Keratinocyte (primary cell): Measurements from ENCODE around the gene ACOXL. TPM values are rescaled to one million over a fixed set of nuclear protein-coding genes. Genes with fewer than 3 reads are reported as not detected.
"Not testable (repeated sequence)": the region's sequence is repeated elsewhere in the genome, so short reads cannot be mapped to it uniquely, and the experiment has no call there.

Source experiments
- DNase-seq: peaks from one replicate; pipeline ENCODE4 v3.0.0-alpha.2; 2011; ENCODE audit warnings: low read depth, missing footprints, low spot score
- FAIRE-seq: peaks from 2 replicates; lab custom pipeline; 2011; peaks lifted over from hg19 to GRCh38; lab: Jason Lieb, UNC
- H2AFZ ChIP-seq: 2 replicates; pipeline ENCODE4 v1.6.0; 2012; ENCODE audit warnings: low read length, control low read depth, inconsistent platforms; ENCODE audit not compliant: control insufficient read depth
- H3K27ac ChIP-seq: 2 replicates; pipeline ENCODE4 v1.5.1; 2011; ENCODE audit warnings: low read length; ENCODE audit not compliant: control insufficient read depth, insufficient read depth
- H3K27me3 ChIP-seq: 3 replicates; pipeline ENCODE4 v1.6.0; 2011; ENCODE audit warnings: low read length; ENCODE audit not compliant: control insufficient read depth, insufficient read depth; ENCODE audit errors: extremely low read depth
- H3K36me3 ChIP-seq, 2 experiments: 2 replicates in 1 of 2; 3 replicates in 1 of 2; pipeline ENCODE4 v1.5.1; 2011; ENCODE audit warnings: low read length in 2 of 2, mild to moderate bottlenecking in 1 of 2; ENCODE audit not compliant: control insufficient read depth in 2 of 2, insufficient read depth in 2 of 2; ENCODE audit errors: extremely low read depth in 1 of 2
- H3K4me1 ChIP-seq: 3 replicates; pipeline ENCODE4 v1.5.1; 2011; ENCODE audit warnings: low read length; ENCODE audit not compliant: control insufficient read depth, insufficient read depth; ENCODE audit errors: extremely low read depth
- H3K4me2 ChIP-seq: 3 replicates; pipeline ENCODE4 v1.6.0; 2011; ENCODE audit warnings: low read depth, low read length; ENCODE audit not compliant: control insufficient read depth, insufficient read depth; ENCODE audit errors: extremely low read depth
- H3K4me3 ChIP-seq, 3 experiments: fragments of 200-600 bp in 1 of 3; sonication (generic) in 1 of 3; 2 replicates in 2 of 3; 3 replicates in 1 of 3; pipeline ENCODE4 v1.5.1; 2011 to 2016; ENCODE audit warnings: low read length in 3 of 3, mild to moderate bottlenecking in 3 of 3, control low read depth in 2 of 3, inconsistent platforms in 1 of 3, low read depth in 1 of 3, mixed read lengths in 1 of 3, mixed run types in 1 of 3, moderate library complexity in 1 of 3; ENCODE audit not compliant: control insufficient read depth in 2 of 3, insufficient read depth in 2 of 3; ENCODE audit errors: extremely low read depth in 1 of 3
- H3K79me2 ChIP-seq: 2 replicates; pipeline ENCODE4 v1.6.0; 2012; ENCODE audit warnings: low read length; ENCODE audit not compliant: control insufficient read depth, insufficient read depth
- H3K9ac ChIP-seq: 3 replicates; pipeline ENCODE4 v1.6.0; 2011; ENCODE audit warnings: low read length; ENCODE audit not compliant: control insufficient read depth, insufficient read depth; ENCODE audit errors: extremely low read depth
- H3K9me1 ChIP-seq: 3 replicates; pipeline ENCODE4 v1.6.0; 2011; ENCODE audit warnings: low read length; ENCODE audit not compliant: control insufficient read depth, insufficient read depth; ENCODE audit errors: extremely low read depth
- H3K9me3 ChIP-seq: 2 replicates; pipeline ENCODE4 v1.5.1; 2012; ENCODE audit warnings: low read depth, low read length; ENCODE audit not compliant: control insufficient read depth
- H4K20me1 ChIP-seq: 3 replicates; pipeline ENCODE4 v1.6.0; 2011; ENCODE audit warnings: low read length; ENCODE audit not compliant: control insufficient read depth, insufficient read depth; ENCODE audit errors: extremely low read depth
- CTCF ChIP-seq, 3 experiments: IDR thresholded peaks in 1 of 3; conservative IDR thresholded peaks in 1 of 3; optimal IDR thresholded peaks in 1 of 3; 2 replicates in 2 of 3; 3 replicates in 1 of 3; pipeline versions ENCODE3 to v1.5.1; 2011; ENCODE audit warnings: low read length in 3 of 3, mild to moderate bottlenecking in 3 of 3, moderate library complexity in 2 of 3, control low read depth in 1 of 3, inconsistent platforms in 1 of 3; ENCODE audit not compliant: insufficient read depth in 2 of 3; ENCODE audit errors: extremely low read depth in 1 of 3
- EZH2 ChIP-seq: IDR thresholded peaks from one replicate; pipeline ENCODE4 v1.6.1; 2012; ENCODE audit warnings: inconsistent platforms, mild to moderate bottlenecking, low read length, moderate library complexity
- dilution Hi-C: fragments of 300-500 bp; cut with MboI; formaldehyde crosslinking; loops from one replicate; pipeline ENCODE4 v1.7.0; 2020; ENCODE audit warnings: low sequenced_read_pairs; ENCODE audit not compliant: extremely low pct_ligation_motif_present
- polyA plus RNA-seq, 5 experiments: library from polyadenylated mRNA; depleted of rRNA in 3 of 5; stranded (reverse) in 3 of 5; stranded (forward) in 1 of 5; unstranded in 1 of 5; fragments of >200 nt; gene quantifications; 1 replicate in 1 of 5; 2 replicates in 3 of 5; 3 replicates in 1 of 5; pipeline versions ENCODE4 v1.2.1 to v1.2.3, GENCODE V29; 2011 to 2012; ENCODE audit warnings: missing spikeins in 2 of 5, low read depth in 1 of 5, low replicate concordance in 1 of 5

Gene ACOXL
- polyA plus RNA-seq, 1 donor (not counting 4 experiments of a cell fraction or from before 2014, with no cell fraction given) = 0.04 TPM

DNA sequence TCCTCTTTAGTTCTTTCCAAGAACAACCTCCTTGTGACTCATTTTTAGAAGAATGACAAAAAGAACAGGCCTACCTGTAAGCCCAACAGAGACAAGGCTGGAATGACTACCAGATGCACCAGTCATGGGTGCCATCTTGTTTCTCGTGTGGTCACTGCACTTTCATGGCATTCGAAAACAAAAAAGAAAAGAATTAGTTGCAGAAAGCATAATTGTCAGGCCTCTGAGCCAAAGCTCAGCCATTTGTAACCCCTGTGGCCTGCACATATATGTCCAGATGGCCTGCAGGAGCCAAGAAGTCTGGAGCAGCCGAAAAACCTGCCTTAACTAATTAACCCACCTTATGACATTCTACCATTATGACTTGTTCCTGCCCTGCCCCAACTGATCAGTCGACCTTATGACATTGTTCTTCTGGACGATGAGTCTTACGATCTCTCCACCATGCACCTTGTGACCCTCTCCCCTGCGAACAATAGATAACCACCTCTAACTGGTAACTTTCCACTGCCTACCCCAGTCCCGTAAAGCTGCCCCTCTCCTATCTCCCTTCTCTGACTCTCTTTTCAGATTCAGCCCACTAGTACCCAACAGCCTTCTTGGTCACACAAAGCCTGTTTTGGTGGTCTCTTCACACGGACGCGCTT lies 40.6 kb upstream of the ACOXL start:
- DNase-seq = no peak
- Histone ChIP-seq H3K4me3 (no peak overlapping the region), H3K36me3 (no peaks in the 10 kb centered on the region), H4K20me1 (no peaks in the 10 kb centered on the region), H3K4me2 (no peak overlapping the region), H3K9me1 (no peaks in the 10 kb centered on the region), H3K79me2 (no peaks in the 10 kb centered on the region), H3K4me1 (peaks cover 8% of the 10 kb centered on the region), H3K9ac (no peak overlapping the region), H3K9me3 (peaks cover 3% of the 10 kb centered on the region), H3K27ac (no peak overlapping the region), H3K27me3 (peaks cover 5% of the 10 kb centered on the region), H2AFZ (no peak overlapping the region)
- no peak for FAIRE-seq
- TF ChIP-seq EZH2 (no peak), CTCF (optimal IDR thresholded peaks at IDR 0.05 in 1 of 3, IDR thresholded peaks at IDR 0.05 in 1 of 3, conservative IDR thresholded peaks at IDR 0.05 in 1 of 3; ENCODE audit: extremely low read depth in 1 of 3, insufficient read depth in 2 of 3, low read length in 3 of 3) (no peak)
- dilution Hi-C loops = no loop called here

DNA sequence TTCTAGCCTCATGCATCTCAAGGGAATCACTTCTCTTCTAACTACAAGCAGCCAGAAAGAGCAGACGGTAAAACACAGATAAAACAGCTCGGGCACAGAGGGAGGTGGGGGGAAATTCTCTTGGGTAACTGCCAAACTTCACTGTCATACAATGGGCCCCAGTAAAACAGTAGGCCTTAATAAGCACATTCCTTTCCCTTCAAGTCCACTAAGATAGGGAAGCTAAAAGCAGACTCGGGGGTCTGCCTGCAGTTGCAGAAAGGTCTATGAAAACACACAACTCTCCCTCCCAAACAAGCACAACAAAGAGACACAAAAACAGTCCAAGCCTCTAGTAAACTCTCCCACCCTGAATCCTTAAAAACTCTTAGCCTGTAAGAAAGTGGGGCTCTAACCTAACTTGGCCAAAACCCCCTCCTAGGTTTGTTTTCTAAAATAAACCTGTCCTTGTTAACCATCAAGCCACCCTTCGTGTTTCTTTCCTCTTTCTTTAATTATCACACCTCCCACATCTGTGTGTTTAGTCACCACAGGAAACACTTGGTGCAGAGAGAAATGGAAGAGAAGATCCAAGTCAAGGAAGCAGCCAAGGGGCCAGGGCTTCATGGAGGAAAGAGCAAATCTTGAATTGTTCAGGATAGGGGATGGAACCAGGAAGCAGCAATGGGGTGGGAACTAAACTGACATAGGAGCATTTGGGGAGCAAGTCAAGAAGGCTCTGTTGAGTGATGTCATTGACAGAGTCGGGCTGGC lies 37.1 kb upstream of the ACOXL start:
- H4K20me1 ChIP-seq, FAIRE-seq, H3K9ac ChIP-seq, dilution Hi-C loops, H3K9me3 ChIP-seq, H3K27ac ChIP-seq, H3K4me1 ChIP-seq, DNase-seq, H3K79me2 ChIP-seq, H3K27me3 ChIP-seq, H3K4me3 ChIP-seq, H3K36me3 ChIP-seq, H2AFZ ChIP-seq, H3K4me2 ChIP-seq, H3K9me1 ChIP-seq: not testable (repeated sequence)

DNA sequence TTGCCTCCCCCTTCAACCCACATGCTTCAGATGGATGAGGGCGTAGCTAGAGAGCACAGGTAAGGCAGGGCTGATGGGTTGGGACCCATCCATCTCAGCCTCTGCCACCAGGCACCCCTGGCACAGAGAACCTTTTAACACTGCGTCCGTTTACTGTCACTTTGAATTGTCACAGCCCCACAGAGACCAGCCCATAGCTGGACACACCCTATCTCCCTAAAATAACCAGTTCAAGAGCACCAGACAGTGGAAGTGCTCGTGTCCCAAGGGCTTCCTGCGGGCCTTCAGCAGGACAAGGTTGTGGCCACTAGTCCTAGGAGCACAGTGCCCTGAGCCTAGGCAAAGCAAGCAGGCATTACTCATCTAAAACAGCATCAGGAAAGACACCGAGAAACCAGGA lies 34.1 kb upstream of the ACOXL start:
- dilution Hi-C loops, H3K36me3 ChIP-seq, H3K9me3 ChIP-seq, H3K4me2 ChIP-seq, DNase-seq, H3K27ac ChIP-seq, H3K9me1 ChIP-seq, H3K9ac ChIP-seq, H3K79me2 ChIP-seq, H3K27me3 ChIP-seq, H4K20me1 ChIP-seq, H3K4me1 ChIP-seq, FAIRE-seq, H3K4me3 ChIP-seq, H2AFZ ChIP-seq: not testable (repeated sequence)
